DMS153 treated with DMSO at 0.1 percent for 48 hours (cell line): ENCODE measurements around the gene MAP7D3.

Experiments used
- DNase-seq: peaks from one replicate; lab custom pipeline; 2025; ENCODE audit not compliant: unreplicated experiment; lab: John Stamatoyannopoulos, UW

Gene MAP7D3

DNA sequence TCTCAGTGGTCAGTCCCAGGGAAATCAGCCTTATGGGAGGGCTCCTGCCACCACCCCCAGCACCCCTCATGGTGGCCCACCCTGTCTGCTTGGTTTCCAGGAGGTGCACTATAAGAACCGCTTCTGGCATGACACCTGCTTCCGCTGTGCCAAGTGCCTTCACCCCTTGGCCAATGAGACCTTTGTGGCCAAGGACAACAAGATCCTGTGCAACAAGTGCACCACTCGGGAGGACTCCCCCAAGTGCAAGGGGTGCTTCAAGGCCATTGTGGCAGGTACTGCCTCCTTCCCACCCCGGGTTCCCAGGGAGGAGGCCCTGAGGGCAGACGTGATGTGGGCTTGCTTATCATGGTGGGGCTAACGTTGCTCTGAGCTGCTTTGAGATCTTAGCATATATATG is 44.3 kb downstream of the MAP7D3 start:
- DNase-seq, result no peak

DNA sequence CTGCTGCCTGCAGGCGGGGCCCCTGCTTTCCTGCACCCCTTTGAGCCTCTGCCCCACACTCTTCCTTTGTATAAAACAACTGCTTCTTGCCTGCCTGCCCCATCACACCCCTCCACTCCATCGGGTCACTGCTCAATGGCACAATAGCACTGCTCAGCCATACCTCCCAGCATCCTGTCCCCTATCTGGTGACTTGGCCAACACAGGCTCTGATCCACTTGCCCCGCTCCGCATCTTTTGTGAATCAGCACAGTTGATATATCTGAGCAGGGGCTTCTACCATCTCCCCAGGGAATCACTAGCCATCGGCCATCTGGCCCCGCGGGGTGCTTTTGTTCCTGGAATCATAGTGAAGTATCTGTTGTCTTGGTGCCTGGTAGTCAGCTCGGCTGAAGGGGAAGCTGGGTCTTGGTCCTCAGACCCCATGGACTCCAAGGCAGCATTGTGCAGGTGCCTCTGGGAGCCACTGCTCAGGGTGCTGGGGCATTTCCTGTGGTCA is 45.3 kb downstream of the MAP7D3 start:
- DNase-seq, result no peak

DNA sequence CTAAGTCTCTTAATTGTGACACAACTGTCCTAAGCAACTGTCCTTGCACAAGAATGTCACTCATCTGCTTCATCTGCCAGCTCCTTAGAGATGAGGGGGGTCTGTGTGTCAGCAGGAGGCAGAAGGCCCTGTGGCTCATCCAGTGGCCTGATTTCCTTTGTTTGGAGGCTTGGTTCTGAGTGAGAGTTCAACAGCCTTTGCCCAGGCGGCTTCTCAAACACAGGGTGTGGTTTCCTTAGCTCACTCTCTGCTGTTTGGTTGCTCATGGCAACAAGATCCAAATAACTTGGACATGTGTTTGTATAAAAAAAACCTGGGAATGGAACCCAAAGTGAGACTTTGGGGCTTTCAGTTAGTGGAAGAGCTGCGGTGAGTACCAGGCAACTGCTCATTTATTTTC is 46.6 kb downstream of the MAP7D3 start:
- DNase-seq, result no peak

DNA sequence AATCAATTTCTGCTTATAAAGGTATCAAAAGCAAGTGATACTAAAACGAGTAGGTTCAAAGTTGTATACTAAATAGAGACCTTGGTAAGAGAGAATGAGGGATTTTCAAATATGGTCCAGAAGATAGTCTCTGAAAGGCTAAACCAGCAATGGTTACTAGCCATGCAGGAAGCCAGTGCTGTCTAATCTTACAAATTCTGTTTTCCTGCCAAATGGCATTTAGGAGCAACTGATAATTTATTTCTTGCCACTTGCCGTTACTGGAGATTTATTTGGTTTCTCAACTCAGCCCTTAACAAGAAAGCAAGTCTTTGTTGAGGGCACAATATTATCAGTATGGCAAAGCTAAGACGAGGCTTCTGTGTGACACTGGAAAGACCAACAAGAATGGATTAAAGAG is 47.2 kb downstream of the MAP7D3 start:
- DNase-seq, result no peak

DNA sequence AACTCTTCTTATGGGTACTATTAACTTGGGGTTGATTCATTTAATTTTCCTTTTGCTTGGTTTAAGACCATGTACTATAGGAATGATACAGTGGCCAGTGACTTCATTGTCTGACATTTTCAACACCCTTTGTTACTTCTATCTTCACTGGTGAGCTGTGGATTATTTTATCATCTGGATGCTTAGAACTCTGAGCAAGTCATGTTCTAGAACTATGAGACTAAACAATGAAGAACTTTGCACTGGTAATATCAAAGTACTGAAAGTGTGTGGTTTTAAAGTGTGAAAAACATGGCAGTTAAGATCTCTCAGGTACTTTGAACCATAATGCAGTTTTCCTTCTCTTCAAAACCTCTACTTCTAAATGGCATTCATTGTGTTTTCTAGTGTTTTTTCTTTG is 47.8 kb downstream of the MAP7D3 start:
- no peak for DNase-seq

DNA sequence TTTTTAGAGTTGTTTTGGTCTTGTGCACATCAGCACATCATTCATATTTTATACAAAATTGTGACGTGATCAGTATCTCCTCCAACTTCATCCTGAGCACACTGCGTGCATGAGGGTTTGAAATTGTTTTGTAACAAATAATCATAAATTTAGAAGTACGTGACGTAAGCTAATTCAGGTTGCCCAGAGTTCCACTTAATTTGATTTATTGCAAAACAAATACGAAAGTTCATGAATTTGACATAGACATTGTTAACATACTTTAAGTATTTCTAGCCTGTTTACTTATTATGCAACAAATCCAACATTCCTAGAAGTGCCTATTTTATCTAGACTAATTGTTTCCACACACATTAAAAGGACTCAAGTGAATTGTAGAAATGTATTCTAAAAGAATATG is 48.3 kb downstream of the MAP7D3 start:
- no peak for DNase-seq

DNA sequence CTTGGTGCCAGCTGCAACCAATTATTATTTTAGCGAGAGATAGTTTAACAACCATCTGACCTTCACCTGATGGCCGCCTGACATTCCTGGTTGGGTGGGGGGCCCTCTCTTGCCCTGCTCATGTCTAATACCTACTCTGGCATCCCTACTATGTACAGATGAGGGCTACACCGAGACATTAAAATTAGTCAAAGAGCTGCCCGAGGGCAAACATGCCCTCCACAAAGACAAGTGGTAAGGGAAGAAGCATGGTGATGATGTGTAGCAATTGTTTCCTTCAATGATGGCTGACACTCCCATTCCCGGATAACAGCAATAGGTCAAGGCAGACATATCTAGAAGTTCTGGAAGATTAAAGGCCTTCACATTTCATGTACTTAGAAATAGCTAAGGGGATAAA is 49.6 kb downstream of the MAP7D3 start:
- DNase-seq, result no peak

DNA sequence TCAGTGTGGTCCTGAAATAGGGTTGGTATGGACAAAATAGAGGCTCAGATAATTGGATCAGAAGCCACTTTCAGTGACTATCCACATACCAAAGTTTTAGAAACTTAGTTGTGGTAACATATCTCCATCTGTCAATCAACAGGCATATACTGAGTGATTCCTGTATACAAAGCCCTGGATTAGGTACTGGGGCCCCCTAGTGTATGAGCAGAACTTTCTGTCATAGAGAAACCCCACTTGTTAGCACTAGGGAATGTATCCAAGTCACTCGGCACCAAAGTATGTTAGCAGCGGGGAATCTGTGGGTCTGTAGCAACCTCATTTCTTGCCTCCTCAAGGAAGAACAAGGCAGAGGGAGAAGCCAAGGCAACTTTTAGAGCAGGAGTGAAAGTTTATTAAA is 50.7 kb downstream of the MAP7D3 start:
- DNase-seq, result no peak

DNA sequence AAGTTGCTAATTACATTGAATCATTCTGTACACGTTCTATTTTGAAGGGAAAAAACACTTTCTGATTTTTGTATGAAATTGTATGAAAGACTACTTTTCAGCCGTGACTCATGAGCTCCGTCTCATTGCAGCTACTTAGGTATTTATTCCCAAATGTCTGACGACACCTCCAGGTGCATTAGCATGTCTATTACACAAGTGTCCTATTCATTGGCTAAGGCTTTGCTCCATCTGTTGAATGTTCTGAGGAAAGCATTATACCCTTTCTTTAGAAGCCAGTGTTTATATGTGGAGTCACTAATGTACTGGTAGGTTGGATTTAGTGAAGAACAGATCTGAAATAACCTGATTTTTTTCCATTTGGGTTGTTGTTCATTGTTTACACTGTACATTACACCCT is 51.8 kb downstream of the MAP7D3 start:
- DNase-seq, result no peak

DNA sequence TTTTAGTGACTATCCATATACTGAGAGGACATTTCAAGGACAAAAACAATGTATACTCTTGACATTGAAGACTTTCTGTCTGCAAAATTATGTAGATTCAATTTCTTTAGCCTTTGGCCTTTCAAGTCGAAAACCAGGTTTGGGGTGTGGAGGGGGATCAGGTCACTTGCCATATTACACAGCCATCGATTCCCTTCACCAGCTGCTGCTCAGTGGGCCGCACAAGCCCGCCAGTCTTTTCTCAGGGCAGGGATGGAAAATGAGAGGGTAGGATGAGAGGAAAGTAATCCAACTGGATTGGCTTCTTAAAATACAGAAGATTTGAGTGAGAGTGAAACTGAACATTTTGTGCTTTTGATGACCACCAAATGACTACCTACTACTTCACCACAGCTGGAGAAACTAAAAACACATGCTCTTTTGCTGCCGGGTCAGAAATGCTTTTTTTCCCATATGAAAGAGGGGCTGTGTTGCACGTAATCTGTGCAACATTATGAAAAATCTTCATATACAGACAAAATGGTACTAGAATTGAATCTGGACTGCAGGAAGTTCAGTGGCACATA is 52.4 kb downstream of the MAP7D3 start:
- no peak for DNase-seq

DNA sequence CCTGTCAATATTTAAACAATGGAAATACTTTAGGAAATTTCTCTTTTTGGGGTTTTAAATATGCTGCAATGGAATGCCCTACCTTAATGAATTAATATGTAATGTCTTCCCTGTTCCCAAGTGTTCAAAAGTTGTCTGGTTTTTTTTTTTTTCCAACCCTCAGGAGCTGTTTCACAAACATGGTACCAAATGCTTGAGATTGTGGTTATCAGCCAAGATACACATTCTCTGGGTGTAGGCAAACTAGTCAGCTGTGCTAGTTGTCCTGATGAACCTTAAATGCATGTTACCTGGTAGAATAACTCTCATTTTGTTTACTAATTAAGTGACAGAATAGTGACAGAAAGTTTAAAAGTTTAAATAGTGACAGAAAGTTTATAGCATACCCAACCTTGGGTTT is 53.2 kb downstream of the MAP7D3 start:
- no peak for DNase-seq

DNA sequence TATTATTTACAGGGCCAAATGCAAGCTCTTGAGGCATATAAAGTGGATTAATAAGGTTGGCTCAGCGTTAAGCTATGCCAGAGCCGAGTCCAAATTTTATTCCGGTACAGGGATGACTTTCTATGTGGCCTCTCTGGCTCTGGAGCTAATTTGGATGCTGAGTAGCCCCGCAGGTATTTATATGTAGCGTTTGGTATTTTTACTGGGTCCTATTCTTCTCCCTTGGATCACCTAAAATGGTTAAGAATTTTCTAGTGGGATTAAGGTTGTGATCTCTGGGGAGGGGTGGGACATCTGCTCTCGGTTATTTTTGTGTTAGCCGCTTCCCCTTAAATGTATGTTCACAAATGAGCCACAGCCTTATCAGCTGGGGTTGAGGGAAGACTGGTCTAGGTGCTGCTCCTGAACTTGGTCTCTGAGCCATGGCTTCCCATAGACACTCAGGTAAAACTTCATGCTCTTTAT is 54.5 kb downstream of the MAP7D3 start:
- no peak for DNase-seq

DNA sequence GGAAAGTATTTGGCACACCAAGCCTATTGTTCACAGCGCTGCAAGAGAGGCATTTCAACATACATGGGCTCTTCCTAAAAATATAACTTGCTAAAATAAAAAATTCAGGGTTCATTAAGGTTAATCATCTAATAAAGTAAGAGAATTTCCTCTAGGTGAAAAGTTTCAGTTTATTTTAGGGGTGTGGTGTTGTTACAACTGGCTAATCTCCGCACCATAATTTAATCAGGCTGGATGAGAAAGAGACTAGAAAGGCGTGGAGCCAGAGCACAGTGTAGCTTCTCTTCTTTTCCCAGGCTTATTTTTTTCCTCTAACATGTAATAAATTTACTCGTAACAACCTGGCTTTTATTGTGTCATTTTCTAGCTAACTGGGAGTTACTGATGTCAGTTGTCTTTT is 56.0 kb downstream of the MAP7D3 start:
- DNase-seq, result no peak

DNA sequence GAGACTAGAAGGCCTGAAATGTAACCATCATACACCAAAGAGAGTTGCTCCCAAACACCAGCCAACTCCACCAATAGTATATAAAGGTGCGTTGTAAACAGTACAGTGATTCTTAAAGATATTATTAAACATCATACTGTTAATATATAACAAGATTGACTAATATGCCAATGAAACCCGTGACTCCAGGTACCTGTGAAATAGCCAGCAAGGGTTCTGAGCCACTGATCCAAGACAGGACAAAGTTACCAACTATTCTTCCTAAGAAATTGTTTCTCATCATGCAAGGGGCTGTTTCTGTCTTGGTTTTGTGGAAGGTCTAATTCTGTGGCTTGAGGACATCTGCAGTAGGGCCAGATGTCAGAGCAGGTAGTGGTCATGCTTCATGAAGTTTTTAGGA is 56.7 kb downstream of the MAP7D3 start:
- no peak for DNase-seq

DNA sequence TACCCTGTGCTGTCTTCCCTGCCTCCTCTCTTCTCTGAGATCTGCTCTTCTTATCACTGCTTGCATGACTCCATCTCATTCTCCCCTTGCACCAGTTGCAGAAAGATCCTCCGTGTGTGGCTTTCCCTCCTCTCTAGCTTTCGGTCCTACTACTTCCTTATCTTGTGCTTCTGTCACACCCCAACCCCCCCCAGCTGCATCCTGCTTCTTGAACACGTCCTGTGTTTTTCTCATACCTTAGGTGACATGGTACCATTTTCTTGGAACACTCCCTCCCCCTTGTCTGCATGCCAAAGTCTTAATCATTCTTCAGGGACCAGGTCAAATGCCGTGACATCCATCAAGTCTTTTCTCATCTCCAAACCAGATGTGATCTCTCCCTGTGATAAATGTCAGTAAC is 57.4 kb downstream of the MAP7D3 start:
- DNase-seq, result no peak

DNA sequence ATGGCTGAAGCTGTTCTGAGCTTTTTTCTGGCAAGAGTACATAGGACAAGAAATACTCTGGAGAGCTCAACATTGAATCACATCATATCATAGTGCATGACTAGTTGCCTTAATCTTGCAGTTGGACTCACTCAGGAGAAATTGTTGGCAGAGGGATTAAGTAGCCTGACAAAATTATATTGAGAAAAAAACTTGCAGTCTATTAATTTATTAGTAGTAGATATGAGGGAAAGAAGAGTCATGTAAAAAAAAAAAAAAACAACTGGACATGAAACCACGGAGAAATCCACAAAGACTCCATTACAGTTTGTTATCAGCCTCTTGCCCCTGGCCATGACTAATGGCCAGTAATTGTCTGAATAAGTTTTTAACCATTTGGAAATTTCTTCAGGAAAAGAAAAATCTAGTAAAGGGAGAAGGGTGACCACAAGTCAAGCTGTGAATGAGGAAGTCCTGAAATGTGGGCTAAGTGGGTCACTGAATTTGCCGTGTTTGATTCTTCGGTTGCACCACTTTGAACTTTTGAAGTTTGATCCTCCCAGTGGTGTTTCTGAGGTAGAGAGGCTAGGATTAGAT is 58.3 kb downstream of the MAP7D3 start:
- DNase-seq, result no peak

DNA sequence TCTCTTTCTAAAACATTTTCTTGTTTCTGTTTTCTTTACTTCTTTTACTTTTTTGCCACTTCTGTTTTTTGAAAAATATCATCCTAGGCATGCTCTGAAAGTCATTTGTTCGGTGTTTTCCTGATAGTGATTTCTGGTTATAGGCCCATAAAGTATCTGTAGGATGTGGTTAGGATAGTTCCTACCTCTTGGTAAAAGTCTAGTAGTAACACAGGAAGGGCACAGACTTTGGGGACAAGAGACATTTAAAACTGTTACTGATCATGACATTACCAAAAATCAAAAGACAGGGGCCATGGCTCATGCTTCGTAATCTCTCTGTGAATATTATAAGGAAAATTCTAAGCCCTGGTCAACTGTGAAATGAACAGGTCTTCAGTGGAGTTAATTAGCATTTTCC is 59.1 kb downstream of the MAP7D3 start:
- no peak for DNase-seq

DNA sequence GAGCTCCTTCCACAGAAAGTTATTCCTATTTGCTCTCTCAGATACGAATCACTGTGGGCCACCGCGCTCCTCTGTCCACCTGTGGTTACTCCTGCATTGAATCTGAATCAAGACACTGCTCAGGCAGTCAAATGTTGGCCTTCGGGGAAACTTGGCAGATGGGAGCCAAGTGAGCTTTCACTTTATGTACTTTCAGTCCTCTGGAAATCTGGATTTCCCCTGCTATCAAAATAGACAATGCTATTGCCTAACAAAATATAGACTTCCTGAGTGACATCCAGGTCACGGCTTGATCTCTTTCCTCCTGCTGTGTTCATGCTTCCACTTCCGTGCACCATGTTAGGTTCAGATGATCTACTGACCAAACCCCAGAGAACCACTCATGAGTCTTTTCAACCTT is 60.0 kb downstream of the MAP7D3 start:
- no peak for DNase-seq

DNA sequence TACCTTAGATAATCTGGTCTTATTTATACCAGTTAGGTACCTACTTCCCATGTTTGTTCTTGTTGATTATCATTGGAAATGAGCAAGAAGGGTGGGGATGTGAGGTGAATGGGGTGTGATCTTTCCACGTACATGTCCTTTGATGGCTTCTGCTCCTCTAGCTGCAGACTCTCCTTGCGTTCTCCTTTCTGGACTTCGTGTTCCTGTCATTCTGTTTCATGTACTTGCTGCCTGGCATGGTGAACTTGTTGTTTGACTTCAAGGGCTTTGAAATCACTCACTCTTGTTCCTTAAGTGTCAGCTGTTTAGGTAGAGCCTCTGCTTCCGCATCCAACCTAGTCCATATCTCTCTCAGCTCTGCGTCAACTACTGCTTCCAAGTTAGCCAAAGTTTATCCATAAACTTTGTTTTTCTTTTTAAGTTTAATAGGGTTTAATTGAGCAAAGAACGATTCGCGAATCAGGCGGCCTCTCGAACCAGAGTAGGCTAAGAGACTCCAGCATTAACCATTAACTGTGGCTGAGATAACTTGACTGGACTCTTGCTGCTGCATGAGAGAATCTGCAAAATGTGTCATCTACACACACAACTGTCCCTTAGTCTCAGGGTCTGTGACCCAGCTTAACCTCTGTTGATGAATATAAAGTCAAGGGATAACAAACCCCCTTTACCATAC is 61.0 kb downstream of the MAP7D3 start:
- DNase-seq, result no peak

DNA sequence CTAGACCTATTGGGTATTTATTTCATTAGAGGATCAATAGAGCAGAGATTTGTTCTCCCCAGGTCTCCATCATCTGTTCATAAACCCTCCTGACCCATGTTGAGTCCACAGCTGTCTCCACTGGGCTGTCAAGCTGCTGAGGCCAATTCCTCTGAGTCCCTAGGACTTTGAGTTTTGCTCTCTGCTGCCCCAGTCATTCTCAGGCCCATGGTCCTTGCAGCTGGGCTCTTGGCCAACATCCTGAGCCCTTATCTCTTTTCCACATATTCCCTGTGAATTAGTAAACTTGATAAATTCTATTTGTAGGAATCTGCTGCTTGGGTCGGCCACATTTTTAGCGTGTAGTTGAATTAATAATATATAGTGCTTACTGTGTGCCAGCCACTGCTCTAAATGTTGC is 62.0 kb downstream of the MAP7D3 start:
- no peak for DNase-seq

DNA sequence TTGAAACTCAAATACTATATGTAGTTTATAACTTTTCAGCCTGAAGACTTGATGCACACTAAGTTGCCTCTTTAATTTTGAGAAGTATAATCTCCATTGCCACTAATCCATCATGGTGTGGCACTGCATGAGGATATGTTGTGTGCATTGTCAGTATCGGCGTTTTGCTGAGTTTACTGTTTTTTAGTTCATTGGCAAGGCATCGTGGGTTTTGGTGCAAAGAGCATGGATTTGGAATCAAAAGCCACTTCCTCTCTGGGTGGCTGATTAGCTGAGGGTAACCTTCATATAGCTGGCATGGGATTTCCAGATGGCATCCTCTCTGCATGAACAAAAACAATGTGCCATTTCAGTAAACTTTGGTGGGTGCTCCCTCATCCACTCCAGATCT is 65.2 kb downstream of the MAP7D3 start:
- DNase-seq, result no peak

DNA sequence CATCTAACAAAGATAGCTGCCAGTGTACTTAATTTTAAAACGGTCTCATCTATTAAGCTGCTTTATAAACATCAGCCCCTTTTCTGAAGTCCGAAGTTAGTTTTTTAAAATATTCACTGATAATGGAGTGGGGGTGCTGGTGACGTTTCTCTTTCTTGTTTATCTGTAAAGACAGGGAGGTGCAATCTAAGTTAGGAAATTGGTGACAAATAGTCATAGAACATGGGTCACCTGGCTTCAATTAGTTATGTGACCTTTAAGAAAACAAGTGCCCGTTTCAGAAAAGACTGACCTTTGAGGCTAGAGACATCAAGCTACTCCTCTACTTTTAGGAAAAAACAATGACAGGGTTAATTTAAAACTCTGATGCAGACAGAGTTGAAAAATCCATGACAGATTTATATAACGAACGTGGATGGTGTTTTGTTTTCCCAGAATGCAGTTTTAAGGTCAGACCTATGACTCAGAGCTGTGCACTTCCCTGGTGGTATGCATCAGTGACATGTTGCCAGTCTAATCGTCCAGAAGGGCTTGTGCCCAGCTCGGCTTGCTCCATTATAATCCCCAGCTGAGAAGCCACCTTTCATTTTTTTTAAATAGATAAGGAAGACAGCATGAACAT is 65.7 kb downstream of the MAP7D3 start:
- no peak for DNase-seq
